K562 (cell line): ENCODE results near the gene NYNRIN. TPM values are rescaled to one million over a fixed set of nuclear protein-coding genes. Genes with fewer than 3 reads are reported as not detected.
A peak's percentile ranks its signal among the peaks of the same experiment; 100 is the strongest.

Source experiments
- ATAC-seq: fragments of 200-7000 bp; cut with Tn5 transposase; 3 replicates; pipeline ENCODE4 v1.9.1; 2020; ENCODE audit warnings: moderate library complexity
- BruUV-seq: library from RNA; stranded (reverse); fragments of 400-500 nt; replicated peaks from 2 replicates; lab custom pipeline; 2021; lab: Mats Ljungman, UMichigan
- CTCF ChIA-PET: fragments of 300-600 bp; formaldehyde crosslinking; extraction: SDS; loops from one replicate; lab custom pipeline; 2021; ENCODE audit warnings: low intra/inter-chr PET ratio; lab: Yijun Ruan, JAX
- POLR2A ChIA-PET: fragments of 300-600, 350-650 bp; sonication (Branson Sonifier 250); formaldehyde crosslinking; extraction: SDS; loops from one replicate; lab custom pipeline; 2021; ENCODE audit warnings: antibody characterized with exemption, inconsistent platforms; lab: Yijun Ruan, JAX
- DNase-seq, 4 experiments: peaks; one replicate each; pipeline versions ENCODE4 v3.0.0 to v3.0.0-alpha.2; 2011 to 2018; ENCODE audit warnings: low spot score in 3 of 4, mixed read lengths in 3 of 4; ENCODE audit errors: extremely low read depth in 1 of 4
- FAIRE-seq: peaks from 2 replicates; lab custom pipeline; 2011; peaks lifted over from hg19 to GRCh38; lab: Jason Lieb, UNC
- H2AFZ ChIP-seq: 2 replicates; pipeline ENCODE4 v1.6.0; 2011; ENCODE audit warnings: low read depth, low read length, control low read depth, inconsistent platforms
- H3K27ac ChIP-seq: fragments of 200-600 bp; 3 replicates; pipeline ENCODE4 v1.8.0; 2011; ENCODE audit warnings: low read depth, mild to moderate bottlenecking, control low read depth, inconsistent platforms, low read length, moderate library complexity, mixed read lengths; ENCODE audit errors: extremely low read depth
- H3K27me3 ChIP-seq, 2 experiments: fragments of 300-600 bp in 1 of 2; 2 replicates in 1 of 2; 3 replicates in 1 of 2; pipeline versions ENCODE4 v1.6.0 to v1.8.0; 2011; ENCODE audit warnings: inconsistent platforms in 2 of 2, low read length in 2 of 2, mild to moderate bottlenecking in 1 of 2, mixed read lengths in 1 of 2, moderate library complexity in 1 of 2; ENCODE audit not compliant: control insufficient read depth in 2 of 2, insufficient read depth in 2 of 2
- H3K36me3 ChIP-seq: fragments of 300-600 bp; 3 replicates; pipeline ENCODE4 v1.8.0; 2011; ENCODE audit warnings: mild to moderate bottlenecking, low read length, inconsistent platforms; ENCODE audit not compliant: control insufficient read depth, insufficient read depth
- H3K4me1 ChIP-seq, 2 experiments: fragments of 200-600 bp in 1 of 2; replicated peaks in 1 of 2; 2 replicates in 1 of 2; 3 replicates in 1 of 2; pipeline versions ENCODE4 v1.5.1 to v1.8.0; 2011; ENCODE audit warnings: inconsistent platforms in 2 of 2, low read length in 2 of 2, mild to moderate bottlenecking in 1 of 2, mixed read lengths in 1 of 2, moderate library complexity in 1 of 2; ENCODE audit not compliant: control insufficient read depth in 2 of 2, insufficient read depth in 2 of 2
- H3K4me2 ChIP-seq: 2 replicates; pipeline ENCODE4 v1.6.1; 2011; ENCODE audit warnings: low read length, control low read depth, inconsistent platforms, mixed read lengths; ENCODE audit not compliant: insufficient read depth
- H3K4me3 ChIP-seq: fragments of 200-600 bp; sonication (generic), shearing (Covaris generic); 2 replicates; pipeline ENCODE4 v1.5.1; 2016; ENCODE audit warnings: control low read depth, inconsistent platforms
- H3K79me2 ChIP-seq: fragments of 200-600 bp; 3 replicates; pipeline ENCODE4 v1.8.0; 2011; ENCODE audit warnings: low read length, inconsistent platforms; ENCODE audit not compliant: control insufficient read depth, insufficient read depth
- H3K9ac ChIP-seq, 2 experiments: 2 replicates each; pipeline versions ENCODE4 v1.6.0 to v1.6.1; 2011; ENCODE audit warnings: low read depth in 2 of 2, low read length in 2 of 2, control low read depth in 1 of 2, inconsistent platforms in 1 of 2, mild to moderate bottlenecking in 1 of 2, mixed read lengths in 1 of 2; ENCODE audit not compliant: insufficient read depth in 1 of 2
- H3K9me1 ChIP-seq: one replicate; pipeline ENCODE4 v1.6.0; 2011; ENCODE audit warnings: inconsistent platforms, mild to moderate bottlenecking, low read length, moderate library complexity; ENCODE audit not compliant: control insufficient read depth, insufficient read depth
- H3K9me3 ChIP-seq: replicated peaks from 2 replicates; pipeline ENCODE4 v1.5.1; 2011; ENCODE audit warnings: low read depth, low read length, inconsistent platforms; ENCODE audit not compliant: control insufficient read depth, insufficient read depth
- H4K20me1 ChIP-seq: replicated peaks from 2 replicates; pipeline ENCODE4 v1.6.1; 2011; ENCODE audit warnings: low read length, inconsistent platforms, mixed read lengths; ENCODE audit not compliant: control insufficient read depth, insufficient read depth
- KAT2B ChIP-seq: IDR thresholded peaks from one replicate; pipeline ENCODE4 v1.6.1; 2012; ENCODE audit warnings: low read depth, mild to moderate bottlenecking, control low read depth, inconsistent platforms, low read length, moderate library complexity
- MNT ChIP-seq, 2 experiments: fragments of 450-650 bp; conservative IDR thresholded peaks; 2 replicates each; pipeline ENCODE4 v1.6.1; 2017; ENCODE audit warnings: mild to moderate bottlenecking in 2 of 2, moderate library complexity in 2 of 2
- NRF1 ChIP-seq, 2 experiments: fragments of 450-650 bp; IDR thresholded peaks in 1 of 2; conservative IDR thresholded peaks in 1 of 2; 2 replicates each; pipeline ENCODE4 v1.6.1; 2014; ENCODE audit warnings: mild to moderate bottlenecking in 2 of 2
- RBM14 ChIP-seq: fragments of 200-400 bp; formaldehyde crosslinking; IDR thresholded peaks from 2 replicates; pipeline ENCODE4 v1.6.1; 2018; ENCODE audit warnings: low read depth, mild to moderate bottlenecking, low read length, moderate library complexity, borderline replicate concordance; ENCODE audit not compliant: insufficient read depth
- REST ChIP-seq, 2 experiments: fragments of 450-650 bp; formaldehyde crosslinking in 1 of 2; IDR thresholded peaks; 2 replicates each; pipeline versions ENCODE4 v1.4.0 to v1.6.1; 2014 to 2020; ENCODE audit warnings: mild to moderate bottlenecking in 2 of 2, borderline replicate concordance in 1 of 2, low read depth in 1 of 2
- SREBF2 ChIP-seq: sonication (generic); formaldehyde crosslinking; IDR thresholded peaks from 2 replicates; pipeline ENCODE4 v1.4.0; 2020; ENCODE audit warnings: mild to moderate bottlenecking, missing genetic modification reagents
- TAL1 ChIP-seq: fragments of 450-650 bp; IDR thresholded peaks from 2 replicates; pipeline ENCODE4 v1.6.1; 2016; ENCODE audit warnings: mild to moderate bottlenecking
- TEAD4 ChIP-seq, 2 experiments: sonication (generic) in 1 of 2; formaldehyde crosslinking in 1 of 2; IDR thresholded peaks; 2 replicates each; pipeline versions ENCODE4 v1.6.1 to v1.8.0; 2012 to 2022; ENCODE audit warnings: borderline replicate concordance in 1 of 2, inconsistent platforms in 1 of 2, low read length in 1 of 2, mild to moderate bottlenecking in 1 of 2, missing genetic modification reagents in 1 of 2
- ZFP30 ChIP-seq: fragments of 250-450 bp; sonication (Bioruptor Pico); IDR thresholded peaks from 2 replicates; pipeline ENCODE4 v1.8.0; 2022; ENCODE audit warnings: moderate library complexity, mild to moderate bottlenecking, inconsistent platforms, borderline replicate concordance
- WGBS: fragments of 100-300 bp; shearing (Covaris generic); methylation state at CpG from one replicate; pipeline ENCODE4 v1.1.6; 2016; ENCODE audit warnings: low coverage, mixed read lengths; ENCODE audit not compliant: insufficient coverage; ENCODE audit errors: missing lambda C conversion rate; 5-methylcytosine and 5-hydroxymethylcytosine counted together
- in situ Hi-C: fragments of 300-500 bp; cut with MboI; formaldehyde crosslinking; loops from 4 replicates; pipeline ENCODE4 v1.15.0; 2018; ENCODE audit warnings: inconsistent platforms, mixed read lengths
- intact Hi-C: fragments of 100-400 bp; cut with micrococcal nuclease; formaldehyde crosslinking; loops from 2 replicates; pipeline ENCODE4 v1.14.2; 2022
- polyA plus RNA-seq, 8 experiments: library from polyadenylated mRNA; depleted of rRNA in 4 of 8; stranded (reverse) in 5 of 8; unstranded in 3 of 8; fragments of >200 nt; fragmentation: Nextera tagmentation in 2 of 8; fragmentation: Illumina TruSeq in 1 of 8; extraction: Ambion mirVana in 2 of 8; extraction: Trizol in 1 of 8; gene quantifications; 2 replicates each; pipeline versions ENCODE4 v1.2.1 to v1.2.3, GENCODE V29; 2011 to 2014; ENCODE audit warnings: inconsistent platforms in 1 of 8, missing spikeins in 1 of 8
- total RNA-seq, 7 experiments: library from RNA; depleted of rRNA in 6 of 7; stranded (reverse); fragments of >200 nt in 6 of 7; fragmentation: Illumina TruSeq in 2 of 7; extraction: Trizol in 2 of 7; gene quantifications; 2 replicates each; pipeline versions ENCODE4 v1.2.1 to v1.2.3, GENCODE V29; 2011 to 2021; ENCODE audit warnings: low replicate concordance in 1 of 7

The NYNRIN gene
- total and polyA plus RNA-seq, 9 of the 15 experiments (the other 6 are each of a cell fraction or from before 2014, with no cell fraction given) = 0.04 to 1.2 (median 0.28) TPM

GRCh38 chr14:24416254-24416931 is 17.6 kb downstream of the NYNRIN start:
- intact Hi-C loops = no loop called here
- H3K9ac ChIP-seq = peak overlapping the region in 1 of 2 experiments; percentile 81; a peak in 3 of 4 replicates
- H4K20me1 ChIP-seq = no peaks in the 10 kb centered on the region
- POLR2A ChIA-PET = interaction anchor here (0.6 kb wide), 2 partner anchors 9 to 11 kb away, joined by 3 to 5 read pairs; no protein-coding TSS in a partner anchor
- H3K9me3 ChIP-seq = no peaks in the 10 kb centered on the region
- H3K79me2 ChIP-seq = no peaks in the 10 kb centered on the region
- peaks cover 4 to 26% of the 10 kb centered on the region in 2 experiments; a peak in 4 of 5 replicates for H3K4me1 ChIP-seq
- H2AFZ ChIP-seq = no peak overlapping the region
- H3K27ac ChIP-seq = no peak overlapping the region
- 44% methylated on average over 18 of the region's 19 CpGs for WGBS
- no TSS peak for BruUV-seq
- in situ Hi-C loops = no loop called here
- H3K27me3 ChIP-seq = no peaks in the 10 kb centered on the region
- CTCF ChIA-PET = no interaction called here
- FAIRE-seq (peak; percentile 48), DNase-seq (peak; percentile 60 to 72 (median 69)), ATAC-seq (peak; percentile 88)
- no peaks in the 10 kb centered on the region for H3K9me1 ChIP-seq
- no peak overlapping the region for H3K4me2 ChIP-seq
- no peak overlapping the region for H3K4me3 ChIP-seq
- H3K36me3 ChIP-seq = no peaks in the 10 kb centered on the region
- TF ChIP-seq ZFP30 (CRISPR knock-in tag) (no peak), NRF1 (conservative IDR thresholded peaks at IDR 0.05 in 1 of 2, IDR thresholded peaks at IDR 0.05 in 1 of 2) (peak; percentile 64 to 68), TAL1 (peak; percentile 50; the same call in 1 of the 2 replicates), SREBF2 (no peak), RBM14 (no peak), REST (IDR thresholded peaks at IDR 0.05; ENCODE audit: borderline replicate concordance) (peak; percentile 15; the same call in 1 of the 2 replicates), REST (CRISPR knock-in tag; IDR thresholded peaks at IDR 0.05; ENCODE audit: low read depth) (no peak), TEAD4 (IDR thresholded peaks at IDR 0.05; ENCODE audit: low read length) (0 out of 2 replicates have a peak, but pooled peaks have one; percentile 12), TEAD4 (CRISPR knock-in tag; IDR thresholded peaks at IDR 0.05; ENCODE audit: borderline replicate concordance) (no peak), MNT (conservative IDR thresholded peaks at IDR 0.05) (no peak), KAT2B (no peak)
